A549 (cell line): ENCODE data around the gene LGALS7.
"Not testable (repeated sequence)": the region's sequence is repeated elsewhere in the genome, so short reads cannot be mapped to it uniquely, and the experiment has no call there.

Source experiments
- POLR2A ChIP-seq: IDR thresholded peaks from 2 replicates; pipeline ENCODE4 v1.6.1; 2012; ENCODE audit warnings: mild to moderate bottlenecking, low read length
- TF ChIP-seq, protein P1 (sequence below): fragments of >200 bp; sonication (Bioruptor Twin); formaldehyde crosslinking; IDR thresholded peaks from 3 replicates; pipeline ENCODE4 v1.5.1; 2016

DNA sequence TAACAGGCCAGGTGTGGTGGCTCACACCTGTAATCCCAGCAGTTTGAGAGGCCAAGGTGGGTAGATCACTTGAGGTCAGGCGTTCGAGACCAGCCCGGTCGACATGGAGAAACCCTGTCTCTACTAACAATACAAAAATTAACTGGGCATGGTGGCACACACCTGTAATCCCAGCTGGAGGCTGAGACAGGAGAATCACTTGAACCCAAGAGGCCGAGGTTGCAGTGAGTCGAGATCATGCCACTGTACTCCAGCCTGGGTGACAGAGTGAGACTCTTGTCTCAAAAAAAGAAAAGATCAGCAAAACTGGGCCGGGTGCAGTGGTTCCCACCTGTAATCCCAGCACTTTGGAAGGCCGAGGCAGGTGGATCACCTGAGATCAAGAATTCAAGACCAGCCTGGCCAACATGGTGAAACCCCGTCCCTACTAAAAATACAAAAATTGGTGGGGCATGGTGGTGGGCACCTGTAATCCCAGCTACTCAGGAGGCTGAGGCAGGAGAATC is 11.4 kb downstream of the LGALS7 start:
- not testable (repeated sequence) for TF ChIP-seq POLR2A
- TF ChIP-seq, protein P1, sequence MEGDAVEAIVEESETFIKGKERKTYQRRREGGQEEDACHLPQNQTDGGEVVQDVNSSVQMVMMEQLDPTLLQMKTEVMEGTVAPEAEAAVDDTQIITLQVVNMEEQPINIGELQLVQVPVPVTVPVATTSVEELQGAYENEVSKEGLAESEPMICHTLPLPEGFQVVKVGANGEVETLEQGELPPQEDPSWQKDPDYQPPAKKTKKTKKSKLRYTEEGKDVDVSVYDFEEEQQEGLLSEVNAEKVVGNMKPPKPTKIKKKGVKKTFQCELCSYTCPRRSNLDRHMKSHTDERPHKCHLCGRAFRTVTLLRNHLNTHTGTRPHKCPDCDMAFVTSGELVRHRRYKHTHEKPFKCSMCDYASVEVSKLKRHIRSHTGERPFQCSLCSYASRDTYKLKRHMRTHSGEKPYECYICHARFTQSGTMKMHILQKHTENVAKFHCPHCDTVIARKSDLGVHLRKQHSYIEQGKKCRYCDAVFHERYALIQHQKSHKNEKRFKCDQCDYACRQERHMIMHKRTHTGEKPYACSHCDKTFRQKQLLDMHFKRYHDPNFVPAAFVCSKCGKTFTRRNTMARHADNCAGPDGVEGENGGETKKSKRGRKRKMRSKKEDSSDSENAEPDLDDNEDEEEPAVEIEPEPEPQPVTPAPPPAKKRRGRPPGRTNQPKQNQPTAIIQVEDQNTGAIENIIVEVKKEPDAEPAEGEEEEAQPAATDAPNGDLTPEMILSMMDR: not testable (repeated sequence)
